ENCODE results near the gene CD38. TPM values are rescaled to one million over a fixed set of nuclear protein-coding genes. Genes with fewer than 3 reads are reported as not detected.

CD38 gene
- total RNA-seq, 1 donor from 2014 or later, result 0.34 TPM

GRCh38 chr4:15765391-15765790 lies 12.7 kb upstream of the CD38 start:
- no peak overlapping the region for H3K4me3 Mint-ChIP-seq
- TF ChIP-seq CTCF (conservative IDR thresholded peaks at IDR 0.05), result no peak
- no peaks in the 10 kb centered on the region for H3K36me3 Mint-ChIP-seq
- H3K9me3 Mint-ChIP-seq, result no peaks in the 10 kb centered on the region
- H3K27me3 Mint-ChIP-seq, result no peaks in the 10 kb centered on the region
- no peak for DNase-seq (ENCODE audit: extremely low spot score, unreplicated experiment)
- no peak overlapping the region for H3K27ac Mint-ChIP-seq
- no peaks in the 10 kb centered on the region for H3K4me1 Mint-ChIP-seq (ENCODE audit: unreplicated experiment)

GRCh38 chr4:15765910-15766697 lies 12.0 kb upstream of the CD38 start:
- H3K36me3 Mint-ChIP-seq, result no peaks in the 10 kb centered on the region
- H3K27me3 Mint-ChIP-seq, result no peaks in the 10 kb centered on the region
- H3K4me3 Mint-ChIP-seq, result no peak overlapping the region
- no peak overlapping the region for H3K27ac Mint-ChIP-seq
- DNase-seq (ENCODE audit: extremely low spot score, unreplicated experiment), result no peak
- H3K4me1 Mint-ChIP-seq (ENCODE audit: unreplicated experiment), result no peaks in the 10 kb centered on the region
- H3K9me3 Mint-ChIP-seq, result no peaks in the 10 kb centered on the region
- no peak for TF ChIP-seq CTCF (conservative IDR thresholded peaks at IDR 0.05)

- no peak for TF ChIP-seq CTCF (conservative IDR thresholded peaks at IDR 0.05)
- Mint-ChIP-seq H3K4me3 (no peak overlapping the region), H3K27me3 (peaks cover 1% of the 10 kb centered on the region), H3K4me1 (ENCODE audit: unreplicated experiment) (no peaks in the 10 kb centered on the region), H3K27ac (no peak overlapping the region), H3K9me3 (no peaks in the 10 kb centered on the region), H3K36me3 (no peaks in the 10 kb centered on the region)
- no peak for DNase-seq (ENCODE audit: extremely low spot score, unreplicated experiment)
Observed at GRCh38 chr4:15766821-15767220, 11.3 kb upstream of the CD38 start.

- Mint-ChIP-seq H3K27ac (no peak overlapping the region), H3K4me3 (no peak overlapping the region), H3K36me3 (no peaks in the 10 kb centered on the region), H3K9me3 (no peaks in the 10 kb centered on the region), H3K4me1 (ENCODE audit: unreplicated experiment) (no peaks in the 10 kb centered on the region), H3K27me3 (peaks cover 20% of the 10 kb centered on the region)
- no peak for DNase-seq (ENCODE audit: extremely low spot score, unreplicated experiment)
- TF ChIP-seq CTCF (conservative IDR thresholded peaks at IDR 0.05), result no peak
Observed at GRCh38 chr4:15769202-15769601, 8.9 kb upstream of the CD38 start.

- no peaks in the 10 kb centered on the region for H3K4me1 Mint-ChIP-seq (ENCODE audit: unreplicated experiment)
- no peak overlapping the region for H3K4me3 Mint-ChIP-seq
- no peak for DNase-seq (ENCODE audit: extremely low spot score, unreplicated experiment)
- peaks cover 40% of the 10 kb centered on the region for H3K27me3 Mint-ChIP-seq
- TF ChIP-seq CTCF (conservative IDR thresholded peaks at IDR 0.05), result no peak
- H3K9me3 Mint-ChIP-seq, result no peaks in the 10 kb centered on the region
- no peak overlapping the region for H3K27ac Mint-ChIP-seq
- H3K36me3 Mint-ChIP-seq, result no peaks in the 10 kb centered on the region
Observed at GRCh38 chr4:15771216-15772058, 6.7 kb upstream of the CD38 start.

Data from type B pancreatic cell (in vitro differentiated cells).